Kidney epithelial cell (primary cell): Measurements from ENCODE around the gene CASP12. TPM values are rescaled to one million over a fixed set of nuclear protein-coding genes. Genes with fewer than 3 reads are reported as not detected.

Experiments
- DNase-seq: peaks from one replicate; pipeline ENCODE4 v3.0.0-alpha.2; 2010; ENCODE audit warnings: low read depth
- H3K27me3 ChIP-seq: 2 replicates; pipeline ENCODE4 v1.6.0; 2011; ENCODE audit warnings: low read length; ENCODE audit not compliant: control insufficient read depth, insufficient read depth
- H3K36me3 ChIP-seq: 2 replicates; pipeline ENCODE4 v1.5.1; 2011; ENCODE audit warnings: low read length; ENCODE audit not compliant: control insufficient read depth, insufficient read depth
- H3K4me3 ChIP-seq: 2 replicates; pipeline ENCODE4 v1.5.1; 2011; ENCODE audit warnings: low read depth, mild to moderate bottlenecking, control low read depth, low read length
- total RNA-seq: library from RNA; depleted of rRNA; stranded (reverse); fragments of >200 nt; gene quantifications from 2 replicates; pipeline ENCODE4 v1.2.3, GENCODE V29; 2015
- TF ChIP-seq, protein P1 (sequence below): IDR thresholded peaks from 2 replicates; pipeline ENCODE4 v1.5.1; 2011; ENCODE audit warnings: mild to moderate bottlenecking, moderate library complexity, low read length, control low read depth, inconsistent platforms; ENCODE audit not compliant: insufficient read depth, poor library complexity, severe bottlenecking

The CASP12 gene
- total RNA-seq, 1 donor from 2014 or later, result not detected

GRCh38 chr11:104872393-104872792, 25.9 kb downstream of the CASP12 start:
- no peaks in the 10 kb centered on the region for H3K36me3 ChIP-seq
- H3K27me3 ChIP-seq, result no peaks in the 10 kb centered on the region
- H3K4me3 ChIP-seq, result no peak overlapping the region
- no peak for DNase-seq
- TF ChIP-seq, protein P1, sequence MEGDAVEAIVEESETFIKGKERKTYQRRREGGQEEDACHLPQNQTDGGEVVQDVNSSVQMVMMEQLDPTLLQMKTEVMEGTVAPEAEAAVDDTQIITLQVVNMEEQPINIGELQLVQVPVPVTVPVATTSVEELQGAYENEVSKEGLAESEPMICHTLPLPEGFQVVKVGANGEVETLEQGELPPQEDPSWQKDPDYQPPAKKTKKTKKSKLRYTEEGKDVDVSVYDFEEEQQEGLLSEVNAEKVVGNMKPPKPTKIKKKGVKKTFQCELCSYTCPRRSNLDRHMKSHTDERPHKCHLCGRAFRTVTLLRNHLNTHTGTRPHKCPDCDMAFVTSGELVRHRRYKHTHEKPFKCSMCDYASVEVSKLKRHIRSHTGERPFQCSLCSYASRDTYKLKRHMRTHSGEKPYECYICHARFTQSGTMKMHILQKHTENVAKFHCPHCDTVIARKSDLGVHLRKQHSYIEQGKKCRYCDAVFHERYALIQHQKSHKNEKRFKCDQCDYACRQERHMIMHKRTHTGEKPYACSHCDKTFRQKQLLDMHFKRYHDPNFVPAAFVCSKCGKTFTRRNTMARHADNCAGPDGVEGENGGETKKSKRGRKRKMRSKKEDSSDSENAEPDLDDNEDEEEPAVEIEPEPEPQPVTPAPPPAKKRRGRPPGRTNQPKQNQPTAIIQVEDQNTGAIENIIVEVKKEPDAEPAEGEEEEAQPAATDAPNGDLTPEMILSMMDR, result no peak

DNA sequence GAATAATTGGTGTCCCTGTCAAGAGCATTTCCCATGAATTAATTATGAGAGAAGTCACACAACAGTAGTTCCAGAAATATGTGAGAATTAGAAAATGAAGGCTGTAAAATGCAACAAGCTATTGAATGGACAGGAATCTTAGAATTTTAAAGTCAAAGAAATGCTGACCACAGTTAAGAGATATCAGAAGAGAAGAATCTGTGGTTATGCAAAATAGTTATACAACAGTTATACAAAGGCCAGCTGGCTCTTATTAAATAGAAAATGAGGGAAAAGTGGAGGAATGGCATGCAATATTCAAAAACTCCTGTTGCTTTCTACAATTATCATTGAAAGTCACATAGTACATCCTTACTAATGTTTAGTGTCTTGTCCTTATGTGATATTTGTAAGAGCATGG, 27.4 kb downstream of the CASP12 start:
- no peak for DNase-seq
- Histone ChIP-seq H3K36me3 (no peaks in the 10 kb centered on the region), H3K27me3 (no peaks in the 10 kb centered on the region), H3K4me3 (no peak overlapping the region)
- TF ChIP-seq, protein P1, result no peak

- TF ChIP-seq, protein P1, result no peak
- H3K27me3 ChIP-seq, result no peaks in the 10 kb centered on the region
- DNase-seq, result no peak
- no peak overlapping the region for H3K4me3 ChIP-seq
- H3K36me3 ChIP-seq, result no peaks in the 10 kb centered on the region
These were observed 31.4 kb downstream of the CASP12 start for GRCh38 chr11:104866815-104867214.

DNA sequence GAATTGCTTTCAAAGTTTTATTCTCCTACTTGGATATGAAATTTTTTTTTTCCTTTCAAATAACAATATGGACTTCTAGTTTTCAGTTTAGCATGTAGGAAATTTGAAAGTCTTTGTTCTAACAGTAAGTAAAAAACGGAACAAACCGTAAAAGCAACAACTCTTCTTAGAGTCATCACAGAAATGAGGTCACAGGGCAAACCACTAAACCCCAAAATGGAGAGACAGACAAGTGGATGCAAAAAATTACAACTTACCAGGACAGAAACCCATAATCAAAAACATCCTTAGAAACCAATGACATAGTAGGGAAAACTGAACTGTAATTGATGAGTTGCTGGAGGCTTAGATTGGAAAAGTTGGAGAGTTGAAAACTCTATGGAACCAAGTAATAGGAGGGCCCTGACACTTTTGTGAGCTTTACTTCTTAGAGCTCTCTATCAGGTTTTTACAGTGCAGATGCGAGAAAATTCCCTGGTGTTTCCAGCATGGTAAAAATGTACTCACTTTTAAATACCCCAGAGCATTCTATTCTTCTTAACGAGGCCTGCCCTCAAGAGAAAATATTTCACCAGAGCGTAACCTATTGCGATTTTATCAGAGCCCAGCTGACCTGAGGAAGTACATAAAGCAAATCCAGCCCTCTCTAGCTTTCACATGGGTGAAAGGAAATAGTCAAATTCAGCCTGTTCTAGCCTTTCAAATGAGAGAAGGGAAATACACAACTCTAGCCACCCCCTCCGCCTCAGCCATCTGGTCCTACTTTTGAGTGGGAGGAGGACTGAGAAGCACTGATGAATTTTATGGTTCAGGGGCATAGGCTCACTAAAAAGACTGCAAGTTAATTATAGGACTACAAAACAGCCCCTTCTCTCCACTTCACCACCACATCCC, 39.1 kb downstream of the CASP12 start:
- TF ChIP-seq, protein P1, result no peak
- no peaks in the 10 kb centered on the region for H3K36me3 ChIP-seq
- no peaks in the 10 kb centered on the region for H3K27me3 ChIP-seq
- H3K4me3 ChIP-seq, result no peak overlapping the region
- DNase-seq, result no peak

DNA sequence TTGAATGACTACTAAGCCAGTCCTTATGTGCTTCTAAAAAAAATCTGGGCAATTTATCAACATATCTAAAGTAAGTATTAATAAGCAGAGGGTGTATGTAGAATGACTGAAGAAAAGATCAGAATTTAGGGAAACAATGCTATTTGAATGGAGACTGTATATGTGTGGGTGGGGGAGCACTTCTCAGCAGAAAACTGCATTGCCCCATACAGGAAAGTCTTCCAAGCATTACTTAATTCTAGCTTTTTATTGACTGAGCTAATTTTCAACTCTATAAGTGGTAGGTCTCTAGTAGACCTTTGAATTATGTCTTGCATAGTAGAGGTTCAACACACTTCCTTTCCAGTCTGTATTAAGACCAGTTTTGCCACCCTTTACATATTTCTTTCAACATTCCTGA, 41.7 kb downstream of the CASP12 start:
- no peaks in the 10 kb centered on the region for H3K27me3 ChIP-seq
- TF ChIP-seq, protein P1, result no peak
- DNase-seq, result no peak
- H3K36me3 ChIP-seq, result no peaks in the 10 kb centered on the region
- no peak overlapping the region for H3K4me3 ChIP-seq
